Measurements from ENCODE around the gene DARS2. TPM values are rescaled to one million over a fixed set of nuclear protein-coding genes. Genes with fewer than 3 reads are reported as not detected.

DARS2 gene
- total RNA-seq, 2 experiments from 2014 or later = 57.2 to 62.0 TPM

DNA sequence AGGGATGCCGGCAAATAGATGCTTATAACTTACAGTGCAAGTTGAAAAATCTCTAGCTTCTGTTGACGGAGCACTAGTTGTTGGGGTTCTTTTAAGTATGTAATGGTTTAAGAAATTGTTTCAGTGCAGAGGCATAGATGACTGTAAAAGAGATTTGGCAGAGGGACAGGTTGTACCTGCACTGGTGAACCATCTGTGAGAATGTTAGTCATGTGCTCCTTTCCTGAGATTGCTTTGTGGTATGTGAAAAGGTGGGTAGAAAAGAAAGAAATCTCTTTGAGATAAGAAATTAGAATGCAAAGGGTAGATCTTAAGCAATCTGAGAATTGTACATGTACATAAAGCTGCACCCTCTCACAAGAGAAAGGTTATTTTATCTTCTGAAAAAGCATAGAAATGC lies 63.2 kb downstream of the DARS2 start:
- peak; percentile 82 for ATAC-seq
- Mint-ChIP-seq H3K36me3 (ENCODE audit: low read depth) (peaks cover 41% of the 10 kb centered on the region), H3K27me3 (no peaks in the 10 kb centered on the region), H3K4me3 (no peak overlapping the region), H3K4me1 (peaks cover 22% of the 10 kb centered on the region), H3K27ac (peak overlapping the region; percentile 33), H3K9me3 (ENCODE audit: low read depth) (no peaks in the 10 kb centered on the region)
- DNase-seq = no peak
- intact Hi-C loops (cut with DNase I, micrococcal nuclease) = no loop called here
- ChIA-PET POLR2A (interaction anchor here (1.2 kb wide), 1 partner anchor 19 kb away, joined by 6 read pairs; the partner anchor contains the start of gene ZBTB37), CTCF (interaction anchor here (0.7 to 1.1 kb wide), 3 partner anchors 18 to 466 kb away, joined by 3 read pairs; no protein-coding TSS in a partner anchor)

DNA sequence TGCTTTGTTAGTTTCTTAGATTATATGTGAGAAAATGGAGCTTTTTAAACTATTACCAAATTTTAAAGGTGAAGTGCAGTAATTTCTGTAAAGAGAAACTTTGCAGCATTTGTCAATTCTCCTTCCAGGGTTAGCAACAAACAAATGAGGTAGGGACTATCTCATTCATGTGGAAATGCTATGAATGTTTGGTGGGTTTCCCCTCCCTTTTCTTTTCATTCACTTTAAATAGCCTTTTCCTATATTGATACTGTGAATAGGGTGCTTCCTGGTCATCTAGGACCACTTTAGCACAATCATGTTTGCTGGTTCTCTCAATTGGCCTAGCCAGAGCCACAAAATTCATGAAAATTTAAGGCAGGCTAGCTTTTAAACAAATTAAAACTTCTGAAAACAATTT lies 64.3 kb downstream of the DARS2 start:
- Mint-ChIP-seq H3K4me3 (no peak overlapping the region), H3K9me3 (ENCODE audit: low read depth) (no peaks in the 10 kb centered on the region), H3K27me3 (no peaks in the 10 kb centered on the region), H3K4me1 (peaks cover 22% of the 10 kb centered on the region), H3K27ac (no peak overlapping the region), H3K36me3 (ENCODE audit: low read depth) (peaks cover 44% of the 10 kb centered on the region)
- POLR2A ChIA-PET = interaction anchor here (1.2 kb wide), 1 partner anchor 265 kb away, joined by 3 read pairs; no protein-coding TSS in a partner anchor
- intact Hi-C loops (cut with DNase I, micrococcal nuclease) = no loop called here
- CTCF ChIA-PET = interaction anchor here (0.6 to 1.1 kb wide), 4 partner anchors 10 to 329 kb away, joined by 3 to 4 read pairs (median 3); no protein-coding TSS in a partner anchor
- no peak for DNase-seq
- ATAC-seq = no peak

DNA sequence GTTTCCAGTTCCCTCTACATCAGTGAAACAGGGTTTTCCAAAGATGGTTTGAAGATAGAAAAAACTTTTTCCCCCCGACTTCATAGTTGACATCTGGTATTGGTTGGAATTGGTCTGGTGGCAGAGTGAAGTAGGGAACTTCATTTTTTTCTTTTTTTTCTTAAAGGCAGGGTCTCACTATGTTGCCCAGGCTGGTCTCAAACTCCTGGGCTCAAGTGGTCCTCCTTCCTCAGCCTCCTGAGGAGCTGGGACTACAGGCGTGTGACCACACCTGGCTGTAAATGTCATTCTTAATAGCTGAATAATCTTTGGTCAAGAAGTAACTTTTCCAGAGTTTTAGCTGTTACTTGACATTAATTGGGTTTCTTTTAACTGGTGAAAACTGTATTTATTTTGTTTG lies 65.4 kb downstream of the DARS2 start:
- no peak for ATAC-seq
- ChIA-PET CTCF (interaction anchor here (0.7 to 1.0 kb wide), 2 partner anchors 63 to 1963 kb away, joined by 3 read pairs; no protein-coding TSS in a partner anchor), POLR2A (interaction anchor here (0.6 kb wide), 1 partner anchor 132 kb away, joined by 6 read pairs; the partner anchor contains the start of gene RC3H1)
- no peak overlapping the region for H3K4me3 Mint-ChIP-seq
- no peak overlapping the region for H3K27ac Mint-ChIP-seq
- peaks cover 48% of the 10 kb centered on the region for H3K36me3 Mint-ChIP-seq (ENCODE audit: low read depth)
- H3K27me3 Mint-ChIP-seq = no peaks in the 10 kb centered on the region
- no peak for DNase-seq
- peaks cover 22% of the 10 kb centered on the region for H3K4me1 Mint-ChIP-seq
- H3K9me3 Mint-ChIP-seq (ENCODE audit: low read depth) = no peaks in the 10 kb centered on the region
- intact Hi-C loops (cut with DNase I, micrococcal nuclease) = no loop called here

DNA sequence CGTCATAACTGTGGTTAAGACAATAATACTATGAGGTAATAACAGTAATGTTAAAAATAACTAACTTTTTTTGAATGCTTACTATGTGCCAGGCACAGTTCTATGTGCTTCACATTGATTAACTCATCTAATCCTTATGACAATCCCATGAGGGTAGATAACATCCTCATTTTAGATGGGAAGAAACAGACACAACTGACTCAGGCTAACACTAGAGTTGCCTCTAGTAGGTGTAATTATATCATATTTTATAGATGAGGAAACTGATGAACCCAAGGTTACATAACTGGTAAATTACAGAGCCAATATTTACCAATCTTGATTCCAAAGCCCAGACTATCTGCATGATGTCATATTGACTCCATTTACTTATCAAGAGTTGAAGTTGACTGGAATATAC lies 69.1 kb downstream of the DARS2 start:
- intact Hi-C loops (cut with DNase I, micrococcal nuclease) = no loop called here
- CTCF ChIA-PET = no interaction called here
- Mint-ChIP-seq H3K4me3 (no peak overlapping the region), H3K4me1 (peaks cover 3% of the 10 kb centered on the region), H3K9me3 (ENCODE audit: low read depth) (no peaks in the 10 kb centered on the region), H3K27ac (no peak overlapping the region), H3K27me3 (no peaks in the 10 kb centered on the region), H3K36me3 (ENCODE audit: low read depth) (peaks cover 25% of the 10 kb centered on the region)
- ATAC-seq (no peak), DNase-seq (no peak)
- POLR2A ChIA-PET = no interaction called here

DNA sequence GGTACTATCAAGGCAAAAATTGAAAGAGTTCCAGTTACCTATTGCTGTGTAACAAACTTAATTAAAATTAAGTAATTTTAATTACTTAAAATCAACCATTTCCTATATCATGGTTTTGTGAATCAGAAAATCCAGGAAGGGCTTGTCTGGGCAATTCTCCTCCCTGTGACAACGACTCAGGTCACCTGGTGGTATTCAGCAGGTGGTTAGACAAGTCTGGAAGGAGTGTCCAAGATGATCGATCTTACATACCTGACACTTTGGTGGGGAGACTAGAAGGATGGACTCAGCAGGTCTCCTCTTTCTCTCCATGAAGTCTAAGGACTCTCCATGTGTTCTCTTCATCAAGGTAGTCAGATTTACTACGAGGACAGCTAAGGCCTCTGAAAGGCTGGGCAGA lies 69.7 kb downstream of the DARS2 start:
- no peak for ATAC-seq
- ChIA-PET CTCF (no interaction called here), POLR2A (no interaction called here)
- H3K9me3 Mint-ChIP-seq (ENCODE audit: low read depth) = no peaks in the 10 kb centered on the region
- intact Hi-C loops (cut with DNase I, micrococcal nuclease) = no loop called here
- DNase-seq = no peak
- peaks cover 24% of the 10 kb centered on the region for H3K36me3 Mint-ChIP-seq (ENCODE audit: low read depth)
- H3K4me1 Mint-ChIP-seq = peaks cover 3% of the 10 kb centered on the region
- H3K27me3 Mint-ChIP-seq = no peaks in the 10 kb centered on the region
- no peak overlapping the region for H3K27ac Mint-ChIP-seq
- no peak overlapping the region for H3K4me3 Mint-ChIP-seq

DNA sequence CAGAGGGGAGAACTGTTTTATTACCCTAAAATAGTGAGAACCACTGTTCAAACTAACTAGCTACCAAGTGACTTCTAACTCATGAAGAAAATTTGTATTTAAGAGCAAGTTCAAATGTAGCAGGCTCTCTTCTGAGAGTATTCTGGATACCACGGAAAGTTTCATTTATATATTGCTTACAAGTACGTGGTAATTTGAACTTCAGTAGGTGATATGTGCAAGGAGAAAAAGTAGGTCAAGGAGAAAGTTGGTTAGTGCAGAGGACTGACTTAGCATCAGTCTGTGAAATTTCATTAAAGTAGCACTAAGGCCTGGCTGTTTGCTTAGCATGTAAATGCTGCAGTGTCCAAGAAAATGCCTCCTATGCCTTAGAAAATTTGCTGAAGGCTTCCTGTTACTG lies 76.0 kb downstream of the DARS2 start:
- Mint-ChIP-seq H3K36me3 (ENCODE audit: low read depth) (no peaks in the 10 kb centered on the region), H3K27me3 (no peaks in the 10 kb centered on the region), H3K4me1 (peaks cover 13% of the 10 kb centered on the region), H3K9me3 (ENCODE audit: low read depth) (no peaks in the 10 kb centered on the region), H3K27ac (no peak overlapping the region), H3K4me3 (no peak overlapping the region)
- CTCF ChIA-PET = no interaction called here
- intact Hi-C loops (cut with DNase I, micrococcal nuclease) = no loop called here
- POLR2A ChIA-PET = no interaction called here
- ATAC-seq = peak; percentile 60
- no peak for DNase-seq

DNA sequence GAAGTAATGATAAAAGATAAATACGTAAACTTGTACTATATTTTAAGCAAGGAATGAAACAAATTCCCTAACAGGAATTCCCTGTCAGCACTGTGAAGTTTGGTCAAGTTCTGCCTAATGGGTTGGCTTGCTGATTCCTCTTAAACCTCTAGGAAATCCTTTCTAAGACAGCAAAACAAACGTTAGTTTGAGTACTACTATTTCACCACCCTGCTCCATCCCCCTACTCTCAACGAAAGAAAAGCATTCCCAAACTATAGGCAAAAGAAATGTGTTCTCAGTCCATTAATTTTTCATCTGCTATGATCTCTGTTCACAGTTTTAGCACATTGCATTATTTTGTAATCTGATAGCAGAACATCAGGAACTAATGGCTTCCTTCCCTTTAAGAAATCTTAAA lies 76.5 kb downstream of the DARS2 start:
- CTCF ChIA-PET = no interaction called here
- DNase-seq = no peak
- H3K4me1 Mint-ChIP-seq = peaks cover 13% of the 10 kb centered on the region
- intact Hi-C loops (cut with DNase I, micrococcal nuclease) = no loop called here
- no peaks in the 10 kb centered on the region for H3K27me3 Mint-ChIP-seq
- H3K4me3 Mint-ChIP-seq = no peak overlapping the region
- no peaks in the 10 kb centered on the region for H3K36me3 Mint-ChIP-seq (ENCODE audit: low read depth)
- no peak for ATAC-seq
- H3K9me3 Mint-ChIP-seq (ENCODE audit: low read depth) = no peaks in the 10 kb centered on the region
- POLR2A ChIA-PET = interaction anchor here (0.6 kb wide), 1 partner anchor 103 kb away, joined by 3 read pairs; no protein-coding TSS in a partner anchor
- H3K27ac Mint-ChIP-seq = no peak overlapping the region

DNA sequence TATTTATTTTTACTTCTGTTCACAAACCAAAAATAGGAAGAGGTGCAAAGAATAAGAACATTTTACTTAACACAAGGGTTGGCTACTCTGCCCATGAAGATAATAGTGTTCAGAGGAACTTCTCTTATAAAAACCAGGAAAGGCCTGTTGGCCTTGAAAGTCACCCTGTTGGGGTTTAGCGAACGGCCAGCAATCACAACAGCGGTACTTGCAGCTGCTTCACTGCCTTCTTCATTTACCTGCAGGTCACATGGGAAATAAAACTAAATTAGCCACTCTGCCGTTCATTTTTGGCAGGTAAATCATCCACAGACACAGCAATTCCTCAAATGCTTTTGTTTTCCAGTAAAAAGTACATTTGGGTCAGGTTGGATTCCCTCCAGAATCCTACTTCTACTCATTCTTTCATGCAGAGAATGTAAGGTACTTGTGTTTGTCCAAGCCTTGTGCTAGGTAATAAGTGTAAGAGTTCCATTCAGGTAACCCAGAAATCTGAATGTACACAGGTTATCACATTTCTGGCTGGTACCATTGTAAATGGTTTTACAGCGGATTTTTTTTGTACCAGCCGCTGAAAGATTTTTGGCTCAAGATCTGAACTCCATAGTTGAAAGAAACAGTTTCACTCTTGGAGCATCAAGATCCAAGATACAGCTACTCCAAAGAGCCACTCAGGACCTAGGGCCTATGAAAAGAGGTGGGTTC lies 79.5 kb downstream of the DARS2 start:
- ChIA-PET POLR2A (no interaction called here), CTCF (no interaction called here)
- no peak for ATAC-seq
- Mint-ChIP-seq H3K36me3 (ENCODE audit: low read depth) (no peaks in the 10 kb centered on the region), H3K27ac (no peak overlapping the region), H3K4me3 (no peak overlapping the region), H3K9me3 (ENCODE audit: low read depth) (no peaks in the 10 kb centered on the region), H3K27me3 (no peaks in the 10 kb centered on the region), H3K4me1 (peaks cover 13% of the 10 kb centered on the region)
- DNase-seq = no peak
- intact Hi-C loops (cut with DNase I, micrococcal nuclease) = no loop called here

Other genes with a start within 250 kb of the DARS2 start
- not detected for gene SLC9C2, start 221.6 kb upstream of the DARS2 start, total RNA-seq
- not detected for gene TEX50, start 189.3 kb upstream of the DARS2 start, total RNA-seq
- gene ANKRD45, start 154.8 kb upstream of the DARS2 start, total RNA-seq = under 1 TPM in 1 of 2 experiments, not detected in 1; 0.11 TPM
- gene KLHL20, start 109.7 kb upstream of the DARS2 start, total RNA-seq = 10 to 100 TPM; 11.1 to 14.1 TPM
- gene CENPL, start 210 bp downstream of the DARS2 start, total RNA-seq = 10 to 100 TPM; 26.1 to 27.2 TPM
- gene GAS5, start 43.3 kb downstream of the DARS2 start, total RNA-seq = 1,000 to 10,000 TPM in 1 of 2 experiments, 100 to 1,000 TPM in 1; 878 to 1,203 TPM
- 1 to 10 TPM; 7.7 to 7.9 TPM for gene ZBTB37, start 43.7 kb downstream of the DARS2 start, total RNA-seq
- gene SERPINC1, start 92.7 kb downstream of the DARS2 start, total RNA-seq = under 1 TPM in 1 of 2 experiments, not detected in 1; 0.25 TPM
- gene RC3H1, start 197.7 kb downstream of the DARS2 start, total RNA-seq = 10 to 100 TPM; 27.3 to 37.0 TPM